Measurements from ENCODE around the gene ATP6V0A4.

GRCh38 chr7:138668229-138668596, 129.8 kb downstream of the ATP6V0A4 start:
- no peak for TF ChIP-seq EZH2 (IDR thresholded peaks at IDR 0.05; ENCODE audit: low read depth)
- no peak for TF ChIP-seq CTCF (conservative IDR thresholded peaks at IDR 0.05)
